Gastroesophageal sphincter (tissue), 3 donors: ENCODE measurements around the gene ETFDH.

ENCODE experiments used
- CTCF ChIP-seq, 4 experiments: fragments of 200-600 bp in 2 of 4; fragments of 450-650 bp in 2 of 4; sonication (generic) in 1 of 4; IDR thresholded peaks; one replicate each; pipeline ENCODE4 v1.5.1; 2017 to 2019; ENCODE audit warnings: antibody characterized with exemption in 4 of 4, mild to moderate bottlenecking in 2 of 4, moderate library complexity in 2 of 4
- EP300 ChIP-seq: sonication (generic); formaldehyde crosslinking; IDR thresholded peaks from one replicate; pipeline ENCODE4 v1.6.1; 2017; ENCODE audit warnings: antibody characterized with exemption, mild to moderate bottlenecking

GRCh38 chr4:158715802-158716201, 43.7 kb downstream of the ETFDH start:
- TF ChIP-seq CTCF (IDR thresholded peaks at IDR 0.05): no peak
- no peak for TF ChIP-seq EP300
